T-cell (primary cell): ENCODE measurements around the gene TSPAN3. TPM values are rescaled to one million over a fixed set of nuclear protein-coding genes. Genes with fewer than 3 reads are reported as not detected.

Experiments used
- ATAC-seq, 4 experiments: fragments of 200-7000 bp in 3 of 4; fragments of 150-1000 bp in 1 of 4; cut with Tn5 transposase; replicated peaks in 1 of 4; 1 replicate in 3 of 4; 2 replicates in 1 of 4; pipeline ENCODE4 v1.10.0; 2021; ENCODE audit warnings: moderate library complexity in 3 of 4, mild to moderate bottlenecking in 2 of 4, moderate number of reproducible peaks in 1 of 4
- CTCF ChIA-PET, 2 donors: fragments of 300-600 bp; sonication (Branson Sonifier 250); formaldehyde crosslinking; loops; one replicate each; lab custom pipeline; 2022; ENCODE audit warnings: antibody characterized with exemption in 2 of 2; lab: Charles Lee
- POLR2A ChIA-PET, 2 donors: fragments of 300-600 bp; sonication (Branson Sonifier 250); formaldehyde crosslinking; loops; one replicate each; lab custom pipeline; 2022; ENCODE audit warnings: antibody characterized with exemption in 2 of 2; lab: Charles Lee
- DNase-seq, 35 experiments: peaks; one replicate each; pipeline versions ENCODE4 v3.0.0 to v3.0.0-alpha.2; 2013 to 2023
- H3K27ac ChIP-seq: one replicate; pipeline ENCODE4 v1.5.1; 2013; ENCODE audit warnings: low read length
- H3K27me3 ChIP-seq, 2 experiments: replicated peaks in 1 of 2; 1 replicate in 1 of 2; 2 replicates in 1 of 2; pipeline versions ENCODE4 v1.6.1 to v1.7.0; 2013; ENCODE audit warnings: low read length in 1 of 2, mixed read lengths in 1 of 2; ENCODE audit not compliant: control insufficient read depth in 2 of 2, insufficient read depth in 2 of 2; ENCODE audit errors: extremely low read depth in 1 of 2
- H3K36me3 ChIP-seq, 2 donors: 1 replicate in 1 of 2; 2 replicates in 1 of 2; pipeline versions ENCODE4 v1.6.1 to v1.7.0; 2013; ENCODE audit warnings: low read length in 1 of 2; ENCODE audit not compliant: control insufficient read depth in 2 of 2, insufficient read depth in 1 of 2; ENCODE audit errors: extremely low read depth in 1 of 2
- H3K4me1 ChIP-seq, 2 experiments: 1 replicate in 1 of 2; 2 replicates in 1 of 2; pipeline versions ENCODE4 v1.6.1 to v1.7.0; 2013; ENCODE audit warnings: low read length in 2 of 2, mixed read lengths in 1 of 2; ENCODE audit not compliant: insufficient read depth in 2 of 2, control insufficient read depth in 1 of 2; ENCODE audit errors: extremely low read depth in 1 of 2
- H3K4me3 ChIP-seq, 2 donors: 1 replicate in 1 of 2; 2 replicates in 1 of 2; pipeline versions ENCODE4 v1.5.1 to v1.7.0; 2013; ENCODE audit warnings: mild to moderate bottlenecking in 2 of 2, low read length in 1 of 2, moderate library complexity in 1 of 2; ENCODE audit not compliant: control insufficient read depth in 1 of 2; ENCODE audit errors: extremely low read depth in 1 of 2
- H3K9me3 ChIP-seq: 2 replicates; pipeline ENCODE4 v1.7.0; 2013
- H3K27ac Mint-ChIP-seq, 2 donors: one replicate each; pipeline ENCODE4 v1.8.0; 2020 to 2021; ENCODE audit warnings: mild to moderate bottlenecking in 2 of 2, mixed read lengths in 2 of 2
- H3K27me3 Mint-ChIP-seq, 2 donors: one replicate each; pipeline ENCODE4 v1.8.0; 2021 to 2022; ENCODE audit warnings: mixed read lengths in 2 of 2
- H3K36me3 Mint-ChIP-seq: one replicate; pipeline ENCODE4 v1.8.0; 2021; ENCODE audit warnings: mixed read lengths
- H3K4me1 Mint-ChIP-seq, 3 donors: one replicate each; pipeline ENCODE4 v1.8.0; 2020 to 2022; ENCODE audit warnings: mixed read lengths in 3 of 3, mild to moderate bottlenecking in 1 of 3
- H3K4me3 Mint-ChIP-seq, 3 donors: one replicate each; pipeline ENCODE4 v1.8.0; 2020 to 2022; ENCODE audit warnings: mild to moderate bottlenecking in 3 of 3, mixed read lengths in 3 of 3, moderate library complexity in 3 of 3
- H3K9me3 Mint-ChIP-seq, 3 donors: one replicate each; pipeline ENCODE4 v1.8.0; 2020 to 2022; ENCODE audit warnings: mixed read lengths in 3 of 3
- WGBS: methylation state at CpG from one replicate; pipeline ENCODE4 v1.1.5; 2013; ENCODE audit warnings: missing lambda C conversion rate; ENCODE audit not compliant: insufficient coverage; 5-methylcytosine and 5-hydroxymethylcytosine counted together
- total RNA-seq, 35 experiments: library from RNA in 6 of 35; stranded (reverse) in 6 of 35; fragments of 120-200 nt in 1 of 35; gene quantifications; one replicate each; pipeline versions ENCODE4 v1.2.1 to v1.2.4 and lab custom pipeline; 2013 to 2026

TSPAN3 gene
- total RNA-seq, 5 donors from 2014 or later (not counting 1 experiment from before 2014, with no cell fraction given): 12.7 to 26.3 (median 25.0) TPM

- peak in 3 of 4 experiments; percentile 34 to 49 (median 46) for ATAC-seq
- POLR2A ChIA-PET: no interaction called here
Observed at GRCh38 chr15:77034695-77035489, 36.0 kb downstream of the TSPAN3 start.

GRCh38 chr15:77033729-77034671 lies 36.9 kb downstream of the TSPAN3 start:
- H3K27me3 Mint-ChIP-seq: no peaks in the 10 kb centered on the region
- no peaks in the 10 kb centered on the region for H3K9me3 Mint-ChIP-seq
- Histone ChIP-seq H3K36me3 (peaks cover 43 to 86% of the 10 kb centered on the region in 2 donors), H3K27me3 (no peaks in the 10 kb centered on the region), H3K27ac (no peak overlapping the region), H3K4me1 (peaks cover 0 to 13% of the 10 kb centered on the region in 2 experiments), H3K9me3 (no peaks in the 10 kb centered on the region), H3K4me3 (no peak overlapping the region)
- H3K4me1 Mint-ChIP-seq: peaks cover 0 to 7% (median 3%) of the 10 kb centered on the region in 3 donors
- 91% methylated on average over 12 of the region's 13 CpGs for WGBS
- H3K36me3 Mint-ChIP-seq: peaks cover 29% of the 10 kb centered on the region
- no peak overlapping the region for H3K4me3 Mint-ChIP-seq
- peak in 2 of 35 experiments; percentile 2 to 22 for DNase-seq
- CTCF ChIA-PET: interaction anchor here in 1 of 2 donors (0.5 kb wide), 2 partner anchors 64 to 400 kb away, joined by 3 read pairs; no protein-coding TSS in a partner anchor
- ATAC-seq: no peak
- POLR2A ChIA-PET: no interaction called here
- peak overlapping the region; percentile 71 to 79 for H3K27ac Mint-ChIP-seq

More at GRCh38 chr15:77034695-77035489, 36.0 kb downstream of the TSPAN3 start:
- H3K36me3 Mint-ChIP-seq: peaks cover 25% of the 10 kb centered on the region
- no peak overlapping the region for H3K4me3 Mint-ChIP-seq
- Histone ChIP-seq H3K9me3 (no peaks in the 10 kb centered on the region), H3K27ac (no peak overlapping the region), H3K4me3 (no peak overlapping the region), H3K27me3 (no peaks in the 10 kb centered on the region), H3K4me1 (peaks cover 0 to 13% of the 10 kb centered on the region in 2 experiments), H3K36me3 (peaks cover 41 to 77% of the 10 kb centered on the region in 2 donors)
- no peaks in the 10 kb centered on the region for H3K27me3 Mint-ChIP-seq
- peaks cover 0 to 7% (median 3%) of the 10 kb centered on the region in 3 donors for H3K4me1 Mint-ChIP-seq
- peak in 22 of 35 experiments; percentile 17 to 59 (median 38) for DNase-seq
- WGBS: 89% methylated on average over 4 of the region's 14 CpGs
- CTCF ChIA-PET: interaction anchor here (0.5 to 1.0 kb wide), 2 partner anchors 13 to 399 kb away, joined by 3 read pairs; no protein-coding TSS in a partner anchor
- no peaks in the 10 kb centered on the region for H3K9me3 Mint-ChIP-seq
- H3K27ac Mint-ChIP-seq: peak overlapping the region; percentile 61 to 71

- peaks cover 29% of the 10 kb centered on the region for H3K36me3 Mint-ChIP-seq
- H3K9me3 ChIP-seq: no peaks in the 10 kb centered on the region
- ChIA-PET CTCF (no interaction called here), POLR2A (no interaction called here)
- H3K9me3 Mint-ChIP-seq: no peaks in the 10 kb centered on the region
- DNase-seq: peak in 1 of 35 experiments; percentile 19
- 93% methylated on average over 2 of the region's 4 CpGs for WGBS
- H3K4me3 ChIP-seq: no peak overlapping the region
- H3K36me3 ChIP-seq: peaks cover 43 to 92% of the 10 kb centered on the region in 2 donors
- peak overlapping the region in 1 of 2 donors; percentile 39 for H3K27ac Mint-ChIP-seq
- no peaks in the 10 kb centered on the region for H3K27me3 ChIP-seq
- H3K27me3 Mint-ChIP-seq: no peaks in the 10 kb centered on the region
- H3K27ac ChIP-seq: no peak overlapping the region
- H3K4me3 Mint-ChIP-seq: no peak overlapping the region
- peaks cover 0 to 13% of the 10 kb centered on the region in 2 experiments for H3K4me1 ChIP-seq
- H3K4me1 Mint-ChIP-seq: peaks cover 0 to 7% (median 2%) of the 10 kb centered on the region in 3 donors
- no peak for ATAC-seq
Observed at GRCh38 chr15:77033417-77033728, 37.5 kb downstream of the TSPAN3 start.

GRCh38 chr15:77032647-77033416 lies 38.1 kb downstream of the TSPAN3 start:
- WGBS: 93% methylated on average over 13 of the region's 18 CpGs

GRCh38 chr15:77032052-77032646 lies 38.8 kb downstream of the TSPAN3 start:
- Mint-ChIP-seq H3K36me3 (peaks cover 26% of the 10 kb centered on the region), H3K4me3 (no peak overlapping the region), H3K27me3 (no peaks in the 10 kb centered on the region), H3K27ac (peak overlapping the region in 1 of 2 donors; percentile 61), H3K4me1 (peaks cover 0 to 7% (median 2%) of the 10 kb centered on the region in 3 donors), H3K9me3 (no peaks in the 10 kb centered on the region)
- H3K27me3 ChIP-seq: no peaks in the 10 kb centered on the region
- POLR2A ChIA-PET: no interaction called here
- peaks cover 39 to 98% of the 10 kb centered on the region in 2 donors for H3K36me3 ChIP-seq
- WGBS: 97% methylated on average over 22 of the region's 22 CpGs
- no peak overlapping the region for H3K27ac ChIP-seq
- peaks cover 0 to 13% of the 10 kb centered on the region in 2 experiments for H3K4me1 ChIP-seq
- no peaks in the 10 kb centered on the region for H3K9me3 ChIP-seq
- DNase-seq (peak in 2 of 35 experiments; percentile 1 to 21), ATAC-seq (no peak)
- H3K4me3 ChIP-seq: no peak overlapping the region
- CTCF ChIA-PET: interaction anchor here in 1 of 2 donors (0.6 kb wide), 1 partner anchor 45 kb away, joined by 8 read pairs; no protein-coding TSS in a partner anchor

More at GRCh38 chr15:77032647-77033416, 38.1 kb downstream of the TSPAN3 start:
- Histone ChIP-seq H3K4me3 (no peak overlapping the region), H3K9me3 (no peaks in the 10 kb centered on the region), H3K4me1 (peaks cover 0 to 13% of the 10 kb centered on the region in 2 experiments), H3K27me3 (no peaks in the 10 kb centered on the region), H3K36me3 (peaks cover 43 to 96% of the 10 kb centered on the region in 2 donors), H3K27ac (no peak overlapping the region)
- ATAC-seq: no peak
- H3K36me3 Mint-ChIP-seq: peaks cover 29% of the 10 kb centered on the region
- ChIA-PET POLR2A (no interaction called here), CTCF (no interaction called here)
- peaks cover 0 to 7% (median 2%) of the 10 kb centered on the region in 3 donors for H3K4me1 Mint-ChIP-seq
- no peak overlapping the region for H3K4me3 Mint-ChIP-seq
- peak in 3 of 35 experiments; percentile 0 to 22 (median 2) for DNase-seq
- H3K27ac Mint-ChIP-seq: no peak overlapping the region
- H3K9me3 Mint-ChIP-seq: no peaks in the 10 kb centered on the region
- no peaks in the 10 kb centered on the region for H3K27me3 Mint-ChIP-seq
